ENCODE measurements around the gene CCDC191.

- no peak for TF ChIP-seq CTCF (IDR thresholded peaks at IDR 0.05)
- no peak for TF ChIP-seq POLR2A (IDR thresholded peaks at IDR 0.05)
- no peak for TF ChIP-seq EP300 (IDR thresholded peaks at IDR 0.05)
Measured at GRCh38 chr3:114022145-114022802, 34.1 kb downstream of the CCDC191 start.
